GM12872 (cell line): ENCODE measurements around the gene SOX5.

ENCODE experiments used
- CTCF ChIP-seq: IDR thresholded peaks from 3 replicates; pipeline ENCODE4 v1.5.1; 2011; ENCODE audit warnings: low read depth, mild to moderate bottlenecking, low read length, moderate library complexity; ENCODE audit not compliant: insufficient read depth

SOX5 gene

GRCh38 chr12:23704992-23705943 is 244.2 kb downstream of the SOX5 start:
- no peak for TF ChIP-seq CTCF

- TF ChIP-seq CTCF = no peak
Measured at GRCh38 chr12:23703051-23703450, 246.4 kb downstream of the SOX5 start.

GRCh38 chr12:23699031-23699430 is 250.4 kb downstream of the SOX5 start:
- no peak for TF ChIP-seq CTCF

GRCh38 chr12:23694920-23695319 is 254.6 kb downstream of the SOX5 start:
- no peak for TF ChIP-seq CTCF

GRCh38 chr12:23694307-23694706 is 255.2 kb downstream of the SOX5 start:
- TF ChIP-seq CTCF = no peak

GRCh38 chr12:23687947-23688346 is 261.5 kb downstream of the SOX5 start:
- TF ChIP-seq CTCF = no peak

- no peak for TF ChIP-seq CTCF
Measured at GRCh38 chr12:23686095-23686494, 263.4 kb downstream of the SOX5 start.
